Heart left ventricle (tissue), 16 donors: ENCODE measurements around the gene NELFB. TPM values are rescaled to one million over a fixed set of nuclear protein-coding genes. Genes with fewer than 3 reads are reported as not detected.

Experiments used
- ATAC-seq, 4 donors: fragments of 200-7000 bp; cut with Tn5 transposase; one replicate each; pipeline ENCODE4 v1.9.1; 2020 to 2022; ENCODE audit warnings: moderate library complexity in 4 of 4, mild to moderate bottlenecking in 3 of 4, moderate number of reproducible peaks in 1 of 4
- DNase-seq, 5 donors: peaks; one replicate each; pipeline ENCODE4 v3.0.0-alpha.2; 2020
- H3K27ac ChIP-seq, 12 donors: fragments of 200-600 bp; sonication (generic) in 4 of 12; one replicate each; pipeline versions ENCODE4 v1.5.0 to v1.8.0; 2016 to 2022; ENCODE audit warnings: mild to moderate bottlenecking in 2 of 12
- H3K27me3 ChIP-seq, 9 donors: fragments of 200-600 bp; sonication (generic) in 2 of 9; one replicate each; pipeline versions ENCODE4 v1.5.1 to v1.8.0; 2016 to 2022; ENCODE audit warnings: mild to moderate bottlenecking in 3 of 9
- H3K36me3 ChIP-seq, 9 donors: fragments of 200-600 bp; sonication (generic) in 2 of 9; one replicate each; pipeline versions ENCODE4 v1.5.0 to v1.8.0; 2018 to 2022; ENCODE audit warnings: mild to moderate bottlenecking in 2 of 9
- H3K4me1 ChIP-seq, 12 donors: fragments of 200-600 bp; sonication (generic) in 4 of 12; one replicate each; pipeline versions ENCODE4 v1.5.0 to v1.8.0; 2016 to 2022; ENCODE audit warnings: mild to moderate bottlenecking in 3 of 12
- H3K4me3 ChIP-seq, 12 donors: fragments of 200-600 bp; sonication (generic) in 4 of 12; one replicate each; pipeline versions ENCODE4 v1.5.0 to v1.8.0; 2017 to 2022; ENCODE audit warnings: mild to moderate bottlenecking in 9 of 12, moderate library complexity in 4 of 12
- H3K9me3 ChIP-seq, 12 donors: fragments of 200-600 bp; sonication (generic) in 4 of 12; one replicate each; pipeline versions ENCODE4 v1.5.0 to v1.8.0; 2016 to 2022; ENCODE audit warnings: mild to moderate bottlenecking in 1 of 12
- CTCF ChIP-seq, 12 donors: fragments of 200-600 bp; sonication (generic) in 4 of 12; IDR thresholded peaks; one replicate each; pipeline versions ENCODE4 v1.5.0 to v1.8.0; 2018 to 2022; ENCODE audit warnings: antibody characterized with exemption in 12 of 12, mild to moderate bottlenecking in 5 of 12
- POLR2A ChIP-seq, 2 donors: fragments of 450-650 bp; IDR thresholded peaks; one replicate each; pipeline ENCODE4 v1.6.1; 2017; ENCODE audit warnings: antibody characterized with exemption in 2 of 2, mild to moderate bottlenecking in 2 of 2, moderate library complexity in 2 of 2
- WGBS, 4 donors: extraction: QIAGEN DNeasy Blood & Tissue Kit in 2 of 4; methylation state at CpG; one replicate each; pipeline versions ENCODE4 v1.1.5 to v1.1.7; 2013 to 2018; 5-methylcytosine and 5-hydroxymethylcytosine counted together
- intact Hi-C, 10 donors: fragments of 100-400 bp; cut with DNase I; formaldehyde crosslinking; loops; one replicate each; pipeline versions ENCODE4 v1.11.1 to v1.14.2; 2022
- polyA plus RNA-seq, 2 donors: library from polyadenylated mRNA; stranded (reverse); fragments of 200-250 nt; gene quantifications; one replicate each; pipeline ENCODE4 v1.2.3, GENCODE V29; 2013
- total RNA-seq, 9 donors: library from RNA; depleted of rRNA in 2 of 9; stranded (reverse); fragments of >200 nt in 2 of 9; fragmentation: NEBNext Ultra II Directional in 3 of 9; extraction: Animal tissue kit (Norgen Biotek cat#: 25700) in 3 of 9; gene quantifications; one replicate each; pipeline versions ENCODE4 v1.1.0 to v1.2.4, GENCODE V29; 2016 to 2023
- donor health status: ischemic (EF 13 %, LVEDD 7.1; RV severe dilation, severe dysfunction).
- donor health status: healthy with polysubstance abuse.
- donor health status: DM: no; HTN: yes; CAD: no.
- donor health status: DM: no; HTN: no; CAD: no.
- donor health status: ischemic (EF 25% LVEDD 6.9; RV normal size, moderate dysfunction).
- donor health status: ischemic (EF 25% LVEDD 5.7; RV mildly dilated, moderate dysfunction).
- donor health status: healthy.
- donor health status: DM: yes; HTN: yes; CAD: no.
- donor health status: ischemic (EF 35%, LVEDD 5.7; RV mildly dilated, moderate dysfunction).
- donor health status: nonischemic (EF 11% LVEDD 7.7; RV severe dilation, severe dysfunction).
- donor health status: DM: yes; HTN: yes; CAD: no.
- donor health status: PGD.
- donor health status: ischemic (EF 29% LVEDD 5.4; RV normal size, mild dysfunction).
- donor health status: nonischemic (EF 23%, LVEDD 6.1; RV moderate dilation, normal function).

NELFB gene
- total and polyA plus RNA-seq, 11 donors = 31.4 to 77.8 (median 38.1) TPM

GRCh38 chr9:137275588-137276472 is 20.7 kb downstream of the NELFB start:
- TF ChIP-seq POLR2A (IDR thresholded peaks at IDR 0.05) (no peak), CTCF (IDR thresholded peaks at IDR 0.05) (no peak)
- Histone ChIP-seq H3K4me1 (peaks cover 6 to 87% (median 49%) of the 10 kb centered on the region in 12 donors), H3K27ac (peak overlapping the region; percentile 83 to 100 (median 98)), H3K27me3 (no peaks in the 10 kb centered on the region), H3K36me3 (peaks cover 0 to 41% (median 26%) of the 10 kb centered on the region in 9 donors), H3K9me3 (no peaks in the 10 kb centered on the region), H3K4me3 (peak overlapping the region in 2 of 12 donors; percentile 63 to 71)
- whole genome bisulfite sequencing, 4 donors = 81 to 83% (median 82%) methylated on average over 23 to 24 of the region's 24 CpGs
- intact Hi-C loops = loop anchor here in 2 of 10 donors (2.0 kb wide), 1 partner anchor 35 kb away; the partner anchor contains the start of gene TUBB4B (in 2 of the 2)
- no peak for ATAC-seq
- peak in 3 of 5 donors; percentile 12 to 27 (median 21) for DNase-seq

- no peaks in the 10 kb centered on the region for H3K9me3 ChIP-seq
- WGBS, 4 donors = 3 to 28% (median 17%) methylated on average over 10 to 30 of the region's 30 CpGs
- intact Hi-C loops = loop anchor here in 2 of 10 donors (2.0 kb wide), 1 partner anchor 36 kb away; the partner anchor contains the start of gene TUBB4B (in 2 of the 2)
- peak overlapping the region; percentile 19 to 71 (median 64) for H3K4me3 ChIP-seq
- DNase-seq (peak; percentile 91 to 95 (median 93)), ATAC-seq (peak; percentile 59 to 88 (median 82))
- peaks cover 6 to 85% (median 45%) of the 10 kb centered on the region in 12 donors for H3K4me1 ChIP-seq
- peaks cover 0 to 38% (median 26%) of the 10 kb centered on the region in 9 donors for H3K36me3 ChIP-seq
- H3K27ac ChIP-seq = peak overlapping the region; percentile 83 to 100 (median 98)
- TF ChIP-seq CTCF (IDR thresholded peaks at IDR 0.05) (no peak), POLR2A (IDR thresholded peaks at IDR 0.05) (no peak)
- H3K27me3 ChIP-seq = no peaks in the 10 kb centered on the region
These were observed 21.6 kb downstream of the NELFB start for GRCh38 chr9:137276473-137277328.

- Histone ChIP-seq H3K4me3 (peak within 1 kb of the TSS; percentile 19 to 71 (median 64)), H3K4me1 (peaks cover 6 to 78% (median 41%) of the 10 kb centered on the region in 12 donors), H3K9me3 (no peaks in the 10 kb centered on the region), H3K36me3 (peaks cover 0 to 31% (median 24%) of the 10 kb centered on the region in 9 donors), H3K27ac (peak within 1 kb of the TSS; percentile 83 to 100 (median 98)), H3K27me3 (no peaks in the 10 kb centered on the region)
- ATAC-seq (peak; percentile 74 to 90 (median 75)), DNase-seq (peak; percentile 94 to 95 (median 94))
- TF ChIP-seq CTCF (IDR thresholded peaks at IDR 0.05) (peak in 3 of 12 donors; percentile 5 to 47 (median 23)), POLR2A (IDR thresholded peaks at IDR 0.05) (peak in 1 of 2 donors; percentile 52)
- intact Hi-C loops = loop anchor here in 2 of 10 donors (2.0 kb wide), 1 partner anchor 37 kb away; the partner anchor contains the start of gene TUBB4B (in 2 of the 2)
- 3 to 7% (median 4%) methylated on average over 11 to 25 of the region's 25 CpGs for WGBS, 4 donors
These were observed 22.4 kb downstream of the NELFB start, which contains the start of gene TOR4A for GRCh38 chr9:137277329-137278041. TOR4A (plus strand) TSS chr9:137277726; CDS start chr9:137278690, 964 bp downstream.
